ENCODE measurements around the gene SYNGR2. TPM values are rescaled to one million over a fixed set of nuclear protein-coding genes. Genes with fewer than 3 reads are reported as not detected.

Gene SYNGR2
- total and polyA plus RNA-seq, 8 donors, result 28.6 to 219 (median 56.6) TPM

- Histone ChIP-seq H3K27me3 (no peaks in the 10 kb centered on the region), H3K36me3 (no peaks in the 10 kb centered on the region), H3K4me1 (peaks cover 4 to 18% (median 14%) of the 10 kb centered on the region in 4 donors), H3K4me3 (no peak overlapping the region), H3K27ac (no peak overlapping the region), H3K9me3 (no peaks in the 10 kb centered on the region)
- TF ChIP-seq POLR2AphosphoS5 (IDR thresholded peaks at IDR 0.05) (no peak), CTCF (IDR thresholded peaks at IDR 0.05) (no peak), EP300 (IDR thresholded peaks at IDR 0.05) (no peak), POLR2A (IDR thresholded peaks at IDR 0.05) (no peak)
- 34 to 55% (median 50%) methylated on average over 10 to 22 of the region's 22 CpGs for WGBS, 5 donors
- peak in 1 of 2 donors; percentile 80 for DNase-seq
- intact Hi-C loops (cut with DNase I; ENCODE audit: low total_unique reads), result no loop called here
Measured at GRCh38 chr17:78163881-78164747, 4.3 kb upstream of the SYNGR2 start.

- WGBS, 5 donors, result 85 to 95% (median 89%) methylated on average over 13 to 16 of the region's 16 CpGs
- no peak for DNase-seq
- H3K36me3 ChIP-seq, result no peaks in the 10 kb centered on the region
- H3K4me3 ChIP-seq, result no peak overlapping the region
- no peaks in the 10 kb centered on the region for H3K27me3 ChIP-seq
- TF ChIP-seq EP300 (IDR thresholded peaks at IDR 0.05) (no peak), CTCF (IDR thresholded peaks at IDR 0.05) (no peak), POLR2A (IDR thresholded peaks at IDR 0.05) (no peak), POLR2AphosphoS5 (IDR thresholded peaks at IDR 0.05) (no peak)
- H3K27ac ChIP-seq, result no peak overlapping the region
- intact Hi-C loops (cut with DNase I; ENCODE audit: low total_unique reads), result no loop called here
- peaks cover 12 to 26% (median 22%) of the 10 kb centered on the region in 4 donors for H3K4me1 ChIP-seq
- H3K9me3 ChIP-seq, result no peaks in the 10 kb centered on the region
Measured at GRCh38 chr17:78164748-78165607, 3.4 kb upstream of the SYNGR2 start.

GRCh38 chr17:78166416-78166815 lies 2.0 kb upstream of the SYNGR2 start:
- DNase-seq, result peak in 1 of 2 donors; percentile 71
- TF ChIP-seq POLR2A (IDR thresholded peaks at IDR 0.05) (no peak), EP300 (IDR thresholded peaks at IDR 0.05) (no peak), CTCF (IDR thresholded peaks at IDR 0.05) (no peak), POLR2AphosphoS5 (IDR thresholded peaks at IDR 0.05) (no peak)
- WGBS, 5 donors, result 53 to 65% (median 58%) methylated on average over 5 to 6 of the region's 6 CpGs

More at GRCh38 chr17:78166416-78166815, 2.0 kb upstream of the SYNGR2 start:
- no peak overlapping the region for H3K4me3 ChIP-seq
- no peaks in the 10 kb centered on the region for H3K9me3 ChIP-seq
- intact Hi-C loops (cut with DNase I; ENCODE audit: low total_unique reads), result no loop called here
- H3K4me1 ChIP-seq, result peaks cover 23 to 41% (median 36%) of the 10 kb centered on the region in 4 donors
- no peaks in the 10 kb centered on the region for H3K27me3 ChIP-seq
- H3K36me3 ChIP-seq, result peaks cover 6 to 11% (median 10%) of the 10 kb centered on the region in 4 donors
- H3K27ac ChIP-seq, result no peak overlapping the region

Measured in stomach (tissue), 9 donors.